Esophagus (tissue), 2 donors: ENCODE data around the gene EMP1. TPM values are rescaled to one million over a fixed set of nuclear protein-coding genes. Genes with fewer than 3 reads are reported as not detected.

Source experiments
- H3K27ac ChIP-seq, 2 donors: one replicate each; pipeline ENCODE4 v1.5.1; 2013; ENCODE audit warnings: low read depth in 2 of 2, mild to moderate bottlenecking in 2 of 2, inconsistent platforms in 1 of 2, low read length in 1 of 2, moderate library complexity in 1 of 2
- H3K27me3 ChIP-seq, 2 donors: one replicate each; pipeline ENCODE4 v1.6.1; 2013; ENCODE audit warnings: low read length in 2 of 2, control low read depth in 1 of 2, mild to moderate bottlenecking in 1 of 2; ENCODE audit not compliant: insufficient read depth in 2 of 2, control insufficient read depth in 1 of 2
- H3K36me3 ChIP-seq, 2 donors: one replicate each; pipeline ENCODE4 v1.6.1; 2013; ENCODE audit warnings: low read length in 1 of 2; ENCODE audit not compliant: control insufficient read depth in 2 of 2, insufficient read depth in 2 of 2
- H3K4me1 ChIP-seq, 2 donors: one replicate each; pipeline ENCODE4 v1.6.1; 2013; ENCODE audit warnings: low read length in 1 of 2; ENCODE audit not compliant: control insufficient read depth in 2 of 2, insufficient read depth in 2 of 2
- H3K4me3 ChIP-seq, 2 donors: one replicate each; pipeline ENCODE4 v1.5.1; 2013; ENCODE audit warnings: low read length in 2 of 2, mild to moderate bottlenecking in 2 of 2, low read depth in 1 of 2, moderate library complexity in 1 of 2
- H3K9me3 ChIP-seq, 2 donors: one replicate each; pipeline ENCODE4 v1.6.1; 2013; ENCODE audit warnings: mild to moderate bottlenecking in 2 of 2, low read depth in 1 of 2, low read length in 1 of 2, moderate library complexity in 1 of 2; ENCODE audit not compliant: control insufficient read depth in 2 of 2, insufficient read depth in 1 of 2
- WGBS, 2 donors: extraction: QIAGEN DNeasy Blood & Tissue Kit; methylation state at CpG; one replicate each; pipeline ENCODE4 v1.1.7; 2013; 5-methylcytosine and 5-hydroxymethylcytosine counted together
- polyA plus RNA-seq, 2 donors: library from polyadenylated mRNA; stranded (reverse); fragments of 200-250 nt; gene quantifications; one replicate each; pipeline ENCODE4 v1.2.3, GENCODE V29; 2013
- donor health status: healthy with polysubstance abuse.
- donor health status: Bipolar disorder and iron deficiency.

EMP1 gene
- polyA plus RNA-seq, 2 donors: 1,597 to 1,599 TPM

DNA sequence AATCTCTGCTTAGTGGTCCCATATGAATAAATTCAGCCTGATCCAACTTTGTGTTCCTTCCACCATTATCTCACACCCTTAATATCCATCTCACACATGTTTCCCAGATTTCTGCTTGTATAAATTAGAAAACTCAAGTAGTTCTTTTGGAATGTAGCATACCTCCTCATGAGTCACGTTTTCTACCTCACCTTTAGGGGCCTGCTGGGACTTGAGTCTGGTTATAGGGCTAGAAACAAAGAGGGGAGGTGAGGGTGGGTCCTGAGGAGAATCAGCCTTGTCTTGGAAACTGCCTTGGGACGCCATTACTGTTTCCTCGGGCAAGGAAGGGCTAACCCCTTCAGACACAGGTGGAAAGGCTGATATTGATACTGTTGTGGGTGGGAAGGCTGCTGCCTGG is 51.1 kb downstream of the EMP1 start:
- Histone ChIP-seq H3K9me3 (no peaks in the 10 kb centered on the region), H3K4me1 (no peaks in the 10 kb centered on the region), H3K4me3 (no peak overlapping the region), H3K27ac (no peak overlapping the region), H3K27me3 (no peaks in the 10 kb centered on the region), H3K36me3 (no peaks in the 10 kb centered on the region)
- WGBS, 2 donors: 45 to 57% methylated on average over 3 of the region's 3 CpGs

DNA sequence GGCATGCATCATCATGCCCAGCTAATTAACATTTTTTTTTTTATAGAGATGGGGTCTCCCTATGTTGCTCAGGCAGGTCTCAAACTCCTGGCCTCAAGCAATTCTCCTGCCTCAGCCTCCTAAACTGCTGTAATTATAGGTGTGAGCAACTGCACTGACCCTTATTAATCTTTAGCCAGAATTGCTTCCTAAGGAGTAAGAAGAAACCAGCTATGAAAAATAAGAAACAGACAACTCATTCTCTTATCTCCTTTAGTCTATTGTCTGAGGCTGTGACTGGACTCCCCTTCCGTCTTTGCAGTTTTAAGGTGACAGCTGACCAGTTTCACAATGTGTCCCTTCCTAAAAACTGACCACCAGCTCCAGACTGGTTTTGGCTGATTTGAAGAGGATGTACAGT is 52.4 kb downstream of the EMP1 start:
- 89 to 91% methylated on average over 1 of the region's 1 CpG for WGBS, 2 donors
- H3K27ac ChIP-seq: no peak overlapping the region
- no peaks in the 10 kb centered on the region for H3K9me3 ChIP-seq
- H3K27me3 ChIP-seq: no peaks in the 10 kb centered on the region
- H3K36me3 ChIP-seq: no peaks in the 10 kb centered on the region
- H3K4me1 ChIP-seq: no peaks in the 10 kb centered on the region
- H3K4me3 ChIP-seq: no peak overlapping the region

DNA sequence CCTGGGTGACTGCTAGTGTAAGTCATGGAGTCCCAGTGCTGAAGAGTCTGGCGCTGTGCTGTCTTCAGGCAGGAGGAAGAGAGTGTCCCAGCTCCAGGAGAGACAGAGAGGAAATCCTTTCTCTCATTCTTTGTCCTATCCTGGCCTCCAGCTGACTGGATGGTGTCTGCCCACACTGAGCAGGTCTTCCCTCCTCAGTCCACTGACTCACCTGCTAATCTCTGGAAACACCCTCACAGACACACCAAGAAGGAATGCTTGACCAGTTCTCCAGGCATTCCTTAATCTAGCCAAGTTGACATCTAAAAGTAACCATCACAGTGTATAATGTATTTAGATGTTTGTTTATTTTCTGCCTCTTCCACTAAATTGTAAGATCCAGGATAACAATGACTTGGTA is 53.9 kb downstream of the EMP1 start:
- Histone ChIP-seq H3K36me3 (no peaks in the 10 kb centered on the region), H3K4me3 (no peak overlapping the region), H3K9me3 (no peaks in the 10 kb centered on the region), H3K27me3 (no peaks in the 10 kb centered on the region), H3K4me1 (no peaks in the 10 kb centered on the region), H3K27ac (no peak overlapping the region)
- WGBS, 2 donors: 91 to 94% methylated on average over 1 of the region's 1 CpG

DNA sequence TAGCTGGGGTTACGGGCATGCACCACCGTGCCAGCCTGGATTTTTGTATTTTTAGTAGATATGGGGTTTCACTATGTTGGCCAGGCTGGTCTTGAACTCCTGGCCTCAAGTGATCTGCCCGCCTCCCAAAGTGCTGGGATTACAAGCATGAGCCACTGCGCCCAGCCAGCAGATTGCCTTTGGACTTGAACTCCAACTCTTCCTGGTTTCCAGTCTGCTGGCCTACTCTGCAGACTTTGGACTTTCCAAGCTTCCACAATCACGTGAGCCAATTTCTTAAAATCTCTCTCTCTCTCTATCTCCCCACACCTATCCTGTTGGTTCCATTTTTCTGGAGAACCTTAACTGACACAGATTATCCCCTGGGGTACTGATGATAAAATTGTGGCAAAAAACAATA is 55.0 kb downstream of the EMP1 start:
- 81 to 85% methylated on average over 5 of the region's 5 CpGs for WGBS, 2 donors
- H3K4me1 ChIP-seq: no peaks in the 10 kb centered on the region
- H3K27me3 ChIP-seq: no peaks in the 10 kb centered on the region
- H3K27ac ChIP-seq: no peak overlapping the region
- H3K4me3 ChIP-seq: no peak overlapping the region
- no peaks in the 10 kb centered on the region for H3K36me3 ChIP-seq
- no peaks in the 10 kb centered on the region for H3K9me3 ChIP-seq

DNA sequence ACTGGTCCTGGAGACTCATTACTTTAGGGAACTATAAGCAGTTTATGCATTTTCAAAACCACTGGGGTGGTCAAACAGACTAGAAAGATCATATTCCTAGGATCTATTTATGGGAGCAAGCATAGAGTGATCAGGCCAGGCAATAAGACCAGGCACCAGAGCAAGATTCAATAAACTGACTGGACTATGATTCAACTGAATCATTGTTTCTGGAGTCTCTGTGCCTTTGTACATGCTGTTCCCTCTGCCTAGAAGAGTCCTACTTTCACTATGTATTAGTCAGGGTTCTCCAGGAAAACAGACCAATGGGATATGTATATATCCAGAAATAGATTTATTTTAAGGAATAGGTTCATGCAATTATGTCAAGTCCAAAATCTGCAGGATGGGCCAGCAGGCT is 55.5 kb downstream of the EMP1 start:
- Histone ChIP-seq H3K27ac (no peak overlapping the region), H3K9me3 (no peaks in the 10 kb centered on the region)

DNA sequence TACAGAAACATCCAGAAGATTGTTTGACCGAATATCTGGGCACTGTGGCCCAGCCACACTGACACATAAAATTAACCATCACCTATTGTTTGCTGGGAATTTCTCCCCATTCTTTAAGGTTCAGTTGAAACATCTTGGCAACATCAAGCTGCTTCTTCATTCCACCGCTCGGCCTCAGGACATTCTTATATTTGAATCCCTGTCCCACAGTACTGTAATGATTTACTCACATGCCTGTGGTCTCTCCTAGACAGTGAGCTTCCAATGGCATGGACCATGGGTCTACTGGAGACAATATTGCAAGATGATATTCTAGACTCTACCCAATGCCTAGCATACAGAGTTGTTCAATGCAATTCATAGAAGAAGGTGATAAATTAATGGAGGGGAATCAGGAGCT is 56.1 kb downstream of the EMP1 start:
- Histone ChIP-seq H3K9me3 (no peaks in the 10 kb centered on the region), H3K4me1 (no peaks in the 10 kb centered on the region), H3K27ac (no peak overlapping the region), H3K27me3 (no peaks in the 10 kb centered on the region), H3K36me3 (no peaks in the 10 kb centered on the region), H3K4me3 (no peak overlapping the region)
- WGBS, 2 donors: 83 to 95% methylated on average over 3 of the region's 3 CpGs

More for the DNA sequence above, 55.5 kb downstream of the EMP1 start:
- Histone ChIP-seq H3K4me3 (no peak overlapping the region), H3K4me1 (no peaks in the 10 kb centered on the region), H3K27me3 (no peaks in the 10 kb centered on the region), H3K36me3 (no peaks in the 10 kb centered on the region)

DNA sequence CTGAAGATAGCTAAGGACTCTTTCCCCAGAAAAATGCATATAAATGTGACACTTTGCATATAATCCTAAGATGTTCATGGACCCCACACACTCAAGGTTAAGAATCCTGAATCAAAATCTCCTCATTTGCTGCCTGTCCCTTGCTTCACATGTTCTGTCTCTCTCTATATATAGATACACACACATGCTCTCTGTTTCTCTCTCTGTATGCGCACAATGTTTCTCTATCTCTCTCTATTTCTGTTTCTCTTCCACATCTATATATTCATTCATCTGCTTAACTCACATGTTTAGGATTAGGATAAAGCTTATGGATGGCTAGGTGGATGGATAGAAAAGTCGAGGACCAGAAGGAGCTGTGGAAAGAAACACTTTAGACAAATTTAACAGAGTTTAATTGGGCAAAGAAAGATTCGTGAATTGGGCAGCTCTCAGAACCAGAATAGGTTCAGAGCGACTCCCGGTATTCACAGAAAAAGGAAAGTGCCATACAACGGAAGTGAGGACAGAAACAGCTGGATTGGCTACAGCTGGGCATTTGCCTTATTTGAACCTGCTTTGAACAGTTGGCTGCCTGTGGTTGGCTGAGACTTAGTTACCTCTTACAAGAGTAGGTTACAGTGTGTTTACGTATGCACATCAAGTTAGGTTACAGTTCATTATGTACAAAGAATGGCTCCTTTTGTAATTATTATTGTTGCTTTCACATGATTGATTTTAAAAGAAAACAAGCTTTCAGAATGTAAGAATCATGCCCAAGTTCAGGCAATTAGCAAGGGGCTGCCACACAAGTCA is 57.6 kb downstream of the EMP1 start:
- no peak overlapping the region for H3K27ac ChIP-seq
- H3K27me3 ChIP-seq: no peaks in the 10 kb centered on the region
- no peaks in the 10 kb centered on the region for H3K36me3 ChIP-seq
- H3K9me3 ChIP-seq: no peaks in the 10 kb centered on the region
- WGBS, 2 donors: 76 to 86% methylated on average over 7 of the region's 7 CpGs
- H3K4me3 ChIP-seq: no peak overlapping the region
- peaks cover 0 to 2% of the 10 kb centered on the region in 2 donors for H3K4me1 ChIP-seq

DNA sequence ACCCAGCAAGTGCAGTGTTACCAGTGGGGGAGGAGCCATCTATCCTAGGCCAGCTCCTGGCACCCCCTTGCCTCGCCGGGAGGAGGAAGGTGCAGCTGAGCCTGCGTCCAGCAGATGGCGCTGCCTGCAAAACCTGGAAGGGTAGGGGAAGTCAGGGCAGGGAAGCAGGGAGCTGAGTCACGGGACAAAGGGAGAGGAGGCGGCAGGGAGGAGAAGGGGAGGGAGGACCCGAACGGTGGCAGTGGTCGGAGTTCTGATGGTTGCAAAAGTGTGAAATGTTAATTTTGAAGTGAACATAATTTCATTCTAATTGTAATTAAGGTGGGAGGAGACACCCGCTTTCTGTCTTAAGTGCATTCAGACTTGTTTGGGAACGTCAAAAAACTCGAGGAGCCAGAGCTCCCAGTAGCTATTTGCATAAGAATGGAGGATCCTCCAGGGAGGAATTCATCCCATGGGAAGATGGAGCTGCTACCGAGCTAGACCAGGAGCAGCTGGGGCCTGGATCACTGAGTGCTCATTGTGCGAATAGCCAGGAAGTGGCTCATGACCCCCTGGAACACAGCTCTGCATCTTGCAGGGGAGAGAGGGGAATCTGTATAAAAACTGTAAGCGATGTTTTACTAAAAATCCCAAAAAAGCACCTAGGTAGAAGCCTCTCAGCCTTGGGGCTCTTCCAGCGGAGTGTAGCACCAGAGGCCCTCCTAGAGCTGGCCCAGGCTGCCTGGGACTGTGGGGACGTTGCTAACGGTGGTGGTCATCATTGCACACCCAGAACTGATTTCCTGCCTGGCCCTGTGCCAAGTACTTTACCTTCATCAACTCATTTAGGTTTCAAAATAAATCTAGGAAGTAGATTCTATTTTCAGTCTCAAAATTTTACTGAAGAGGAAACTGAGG is 59.5 kb downstream of the EMP1 start:
- H3K4me1 ChIP-seq: peaks cover 0 to 2% of the 10 kb centered on the region in 2 donors
- no peaks in the 10 kb centered on the region for H3K9me3 ChIP-seq
- WGBS, 2 donors: 20 to 21% methylated on average over 18 of the region's 18 CpGs
- H3K36me3 ChIP-seq: no peaks in the 10 kb centered on the region
- H3K27ac ChIP-seq: no peak overlapping the region
- H3K27me3 ChIP-seq: no peaks in the 10 kb centered on the region
- peak overlapping the region in 1 of 2 donors; percentile 37 for H3K4me3 ChIP-seq

DNA sequence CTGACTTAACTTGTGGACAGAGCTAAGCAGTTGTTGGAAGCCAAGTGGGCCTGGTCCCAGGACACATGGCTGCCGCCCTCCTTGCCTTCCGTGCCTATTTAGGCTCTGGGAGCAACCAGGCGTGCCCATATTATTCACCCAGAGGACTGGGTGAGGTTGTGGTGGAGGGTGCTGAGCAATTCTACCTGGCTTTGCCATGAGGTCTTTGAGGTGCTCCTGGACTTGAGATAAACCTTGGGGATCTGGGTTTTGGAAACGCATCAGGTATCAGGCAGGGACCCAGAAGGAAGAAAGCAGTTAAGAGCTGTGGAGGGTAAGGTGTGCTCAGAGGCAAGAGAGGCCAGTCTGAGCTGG is 60.1 kb downstream of the EMP1 start:
- Histone ChIP-seq H3K27me3 (no peaks in the 10 kb centered on the region), H3K4me1 (peaks cover 0 to 2% of the 10 kb centered on the region in 2 donors), H3K4me3 (no peak overlapping the region), H3K36me3 (no peaks in the 10 kb centered on the region), H3K9me3 (no peaks in the 10 kb centered on the region), H3K27ac (no peak overlapping the region)
- whole genome bisulfite sequencing, 2 donors: 85 to 86% methylated on average over 4 of the region's 4 CpGs
